ENCODE data around the gene ATG9A. TPM values are rescaled to one million over a fixed set of nuclear protein-coding genes. Genes with fewer than 3 reads are reported as not detected.
A peak's percentile ranks its signal among the peaks of the same experiment; 100 is the strongest.

ATG9A gene
- total and polyA plus RNA-seq, 9 of the 15 experiments (the other 6 are each of a cell fraction or from before 2014, with no cell fraction given) = 0.25 to 65.6 (median 23.4) TPM

- TF ChIP-seq MEF2A (IDR thresholded peaks at IDR 0.05; ENCODE audit: control insufficient read depth, low read depth, low read length) (no peak), ETS1 (conservative IDR thresholded peaks at IDR 0.05; ENCODE audit: control insufficient read depth, low read depth, low read length) (0 out of 2 replicates have a peak, but pooled peaks have one; percentile 17), PRDM10 (IDR thresholded peaks at IDR 0.05; ENCODE audit: partially characterized antibody) (no peak), SFPQ (IDR thresholded peaks at IDR 0.05; ENCODE audit: low read depth, low read length) (no peak), SOX6 (IDR thresholded peaks at IDR 0.05) (no peak; the same call in 1 of the 2 replicates), HNRNPH1 (optimal IDR thresholded peaks at IDR 0.05; ENCODE audit: low read depth, low read length) (no peak), ZFP1 (CRISPR knock-in tag; IDR thresholded peaks at IDR 0.05) (no peak), NEUROD1 (IDR thresholded peaks at IDR 0.05; ENCODE audit: borderline replicate concordance, low read depth, low read length, partially characterized antibody) (no peak), ZNF146 (CRISPR knock-in tag; IDR thresholded peaks at IDR 0.05; ENCODE audit: unreplicated experiment) (no peak), ELF4 (CRISPR knock-in tag; IDR thresholded peaks at IDR 0.05) (no peak), NCOA1 (IDR thresholded peaks at IDR 0.05; ENCODE audit: low read depth) (no peak), ZNF384 (IDR thresholded peaks at IDR 0.05; ENCODE audit: low read depth, low read length) (no peak), ZNF12 (CRISPR knock-in tag; IDR thresholded peaks at IDR 0.05) (no peak), GATAD2A (IDR thresholded peaks at IDR 0.05) (no peak; the same call in 1 of the 2 replicates), SMC3 (conservative IDR thresholded peaks at IDR 0.05; ENCODE audit: insufficient read depth, low read depth, low read length) (no peak), NCOA4 (IDR thresholded peaks at IDR 0.05; ENCODE audit: partially characterized antibody) (no peak), ETS2 (tag; IDR thresholded peaks at IDR 0.05; ENCODE audit: borderline replicate concordance, poor library complexity, severe bottlenecking) (no peak), ZNF324 (CRISPR knock-in tag; IDR thresholded peaks at IDR 0.05) (no peak), COPS2 (conservative IDR thresholded peaks at IDR 0.05) (no peak), ZNF764 (CRISPR knock-in tag; IDR thresholded peaks at IDR 0.05; ENCODE audit: low read depth) (no peak), ZNF224 (CRISPR knock-in tag; IDR thresholded peaks at IDR 0.05) (no peak)
These were observed 10.4 kb downstream of the ATG9A start, which contains the start of gene ABCB6 (continued) for GRCh38 chr2:219218732-219219701.
